Memory B cell (primary cell): ENCODE results near the gene KDM5B.
"Not testable (repeated sequence)": the region's sequence is repeated elsewhere in the genome, so short reads cannot be mapped to it uniquely, and the experiment has no call there.

Source experiments
- ATAC-seq: fragments of 150-1000 bp; cut with Tn5 transposase; 2 replicates; pipeline ENCODE4 v1.10.0; 2021; ENCODE audit warnings: low read depth, mild to moderate bottlenecking, moderate library complexity
- DNase-seq, 2 donors: peaks; one replicate each; pipeline ENCODE4 v3.0.0; 2022; ENCODE audit warnings: low spot score in 2 of 2
- H3K27ac Mint-ChIP-seq: one replicate; pipeline ENCODE4 v1.8.0; 2022; ENCODE audit warnings: mild to moderate bottlenecking, moderate library complexity, mixed read lengths
- H3K27me3 Mint-ChIP-seq: one replicate; pipeline ENCODE4 v1.8.0; 2022; ENCODE audit warnings: mixed read lengths
- H3K36me3 Mint-ChIP-seq: one replicate; pipeline ENCODE4 v1.8.0; 2022; ENCODE audit warnings: mild to moderate bottlenecking, mixed read lengths
- H3K4me1 Mint-ChIP-seq: one replicate; pipeline ENCODE4 v1.8.0; 2022; ENCODE audit warnings: mixed read lengths
- H3K4me3 Mint-ChIP-seq: one replicate; pipeline ENCODE4 v1.8.0; 2022; ENCODE audit warnings: mild to moderate bottlenecking, moderate library complexity, mixed read lengths
- H3K9me3 Mint-ChIP-seq: one replicate; pipeline ENCODE4 v1.8.0; 2022; ENCODE audit warnings: mixed read lengths

The KDM5B gene

GRCh38 chr1:202733251-202733650, 75.0 kb downstream of the KDM5B start:
- ATAC-seq (no peak), DNase-seq (no peak)
- Mint-ChIP-seq H3K4me1 (peaks cover 2% of the 10 kb centered on the region), H3K27ac (no peak overlapping the region), H3K4me3 (no peak overlapping the region), H3K36me3 (peaks cover 54% of the 10 kb centered on the region), H3K27me3 (no peaks in the 10 kb centered on the region), H3K9me3 (no peaks in the 10 kb centered on the region)

- Mint-ChIP-seq H3K9me3 (no peaks in the 10 kb centered on the region), H3K4me3 (no peak overlapping the region), H3K27me3 (no peaks in the 10 kb centered on the region), H3K4me1 (peaks cover 2% of the 10 kb centered on the region), H3K27ac (peak overlapping the region; percentile 14), H3K36me3 (peaks cover 46% of the 10 kb centered on the region)
- ATAC-seq (no peak), DNase-seq (no peak)
Observed at GRCh38 chr1:202728951-202729350, 79.3 kb downstream of the KDM5B start.

- ATAC-seq (no peak), DNase-seq (no peak)
- Mint-ChIP-seq H3K27me3 (no peaks in the 10 kb centered on the region), H3K4me3 (no peak overlapping the region), H3K27ac (no peak overlapping the region), H3K4me1 (peaks cover 2% of the 10 kb centered on the region), H3K9me3 (no peaks in the 10 kb centered on the region), H3K36me3 (peaks cover 26% of the 10 kb centered on the region)
Observed at GRCh38 chr1:202725526-202725925, 82.7 kb downstream of the KDM5B start.

GRCh38 chr1:202723708-202724107, 84.5 kb downstream of the KDM5B start:
- ATAC-seq (no peak), DNase-seq (no peak)
- Mint-ChIP-seq H3K27me3 (no peaks in the 10 kb centered on the region), H3K9me3 (no peaks in the 10 kb centered on the region), H3K4me3 (no peak overlapping the region), H3K27ac (no peak overlapping the region), H3K4me1 (no peaks in the 10 kb centered on the region), H3K36me3 (peaks cover 11% of the 10 kb centered on the region)

- H3K4me1 Mint-ChIP-seq, H3K4me3 Mint-ChIP-seq, H3K9me3 Mint-ChIP-seq, ATAC-seq, H3K27me3 Mint-ChIP-seq, H3K36me3 Mint-ChIP-seq, H3K27ac Mint-ChIP-seq, DNase-seq: not testable (repeated sequence)
Observed at GRCh38 chr1:202723046-202723445, 85.2 kb downstream of the KDM5B start.

GRCh38 chr1:202716654-202717053, 91.6 kb downstream of the KDM5B start:
- no peak for ATAC-seq
- H3K4me3 Mint-ChIP-seq = no peak overlapping the region
- no peaks in the 10 kb centered on the region for H3K4me1 Mint-ChIP-seq
- H3K27ac Mint-ChIP-seq = no peak overlapping the region
- no peaks in the 10 kb centered on the region for H3K36me3 Mint-ChIP-seq
- H3K9me3 Mint-ChIP-seq = no peaks in the 10 kb centered on the region
- no peak for DNase-seq
- peaks cover 7% of the 10 kb centered on the region for H3K27me3 Mint-ChIP-seq

- H3K4me1 Mint-ChIP-seq, H3K27ac Mint-ChIP-seq, ATAC-seq, DNase-seq, H3K4me3 Mint-ChIP-seq, H3K9me3 Mint-ChIP-seq, H3K36me3 Mint-ChIP-seq: not testable (repeated sequence)
- H3K27me3 Mint-ChIP-seq = peaks cover 20% of the 10 kb centered on the region
Observed at GRCh38 chr1:202714202-202714601, 94.0 kb downstream of the KDM5B start.

- H3K9me3 Mint-ChIP-seq = no peaks in the 10 kb centered on the region
- ATAC-seq (no peak), DNase-seq (no peak)
- H3K4me1 Mint-ChIP-seq = peaks cover 12% of the 10 kb centered on the region
- H3K27ac Mint-ChIP-seq = no peak overlapping the region
- H3K36me3 Mint-ChIP-seq = no peaks in the 10 kb centered on the region
- no peak overlapping the region for H3K4me3 Mint-ChIP-seq
- peaks cover 26% of the 10 kb centered on the region for H3K27me3 Mint-ChIP-seq
Observed at GRCh38 chr1:202713110-202713509, 95.1 kb downstream of the KDM5B start.

GRCh38 chr1:202711949-202712635, 96.1 kb downstream of the KDM5B start:
- ATAC-seq (no peak), DNase-seq (no peak)
- Mint-ChIP-seq H3K36me3 (no peaks in the 10 kb centered on the region), H3K4me3 (no peak overlapping the region), H3K4me1 (peaks cover 12% of the 10 kb centered on the region), H3K9me3 (no peaks in the 10 kb centered on the region), H3K27ac (no peak overlapping the region), H3K27me3 (peaks cover 29% of the 10 kb centered on the region)

GRCh38 chr1:202710070-202711045, 97.9 kb downstream of the KDM5B start, which contains the start of gene SYT2:
TSS of gene SYT2 (minus strand) at chr1:202710454. CDS start at chr1:202605772, 104,682 bp downstream.
- H3K36me3 Mint-ChIP-seq = no peaks in the 10 kb centered on the region
- DNase-seq = no peak
- peak; percentile 46 for ATAC-seq
- H3K4me1 Mint-ChIP-seq = peaks cover 12% of the 10 kb centered on the region
- H3K27ac Mint-ChIP-seq = no peak within 1 kb of the TSS
- H3K9me3 Mint-ChIP-seq = no peaks in the 10 kb centered on the region
- H3K27me3 Mint-ChIP-seq = peaks cover 27% of the 10 kb centered on the region
- no peak within 1 kb of the TSS for H3K4me3 Mint-ChIP-seq

- Mint-ChIP-seq H3K27ac (no peak overlapping the region), H3K4me3 (no peak overlapping the region), H3K4me1 (peaks cover 12% of the 10 kb centered on the region), H3K9me3 (no peaks in the 10 kb centered on the region), H3K36me3 (no peaks in the 10 kb centered on the region), H3K27me3 (peaks cover 27% of the 10 kb centered on the region)
- ATAC-seq = no peak
- DNase-seq = no peak
Observed at GRCh38 chr1:202709276-202710041, 98.8 kb downstream of the KDM5B start.

GRCh38 chr1:202708456-202709275, 99.6 kb downstream of the KDM5B start:
- H3K9me3 Mint-ChIP-seq = no peaks in the 10 kb centered on the region
- DNase-seq = no peak
- H3K27ac Mint-ChIP-seq = no peak overlapping the region
- peaks cover 32% of the 10 kb centered on the region for H3K27me3 Mint-ChIP-seq
- H3K4me3 Mint-ChIP-seq = no peak overlapping the region
- no peak for ATAC-seq
- H3K4me1 Mint-ChIP-seq = peaks cover 12% of the 10 kb centered on the region
- H3K36me3 Mint-ChIP-seq = no peaks in the 10 kb centered on the region

GRCh38 chr1:202706851-202707250, 101.4 kb downstream of the KDM5B start:
- Mint-ChIP-seq H3K27me3 (peaks cover 34% of the 10 kb centered on the region), H3K36me3 (no peaks in the 10 kb centered on the region), H3K4me3 (no peak overlapping the region), H3K27ac (no peak overlapping the region), H3K9me3 (no peaks in the 10 kb centered on the region), H3K4me1 (peaks cover 12% of the 10 kb centered on the region)
- ATAC-seq = no peak
- DNase-seq = no peak
